Measurements from ENCODE around the gene CIB4.

The CIB4 gene

GRCh38 chr2:26639685-26640243 lies 1.4 kb downstream of the CIB4 start:
- no peak for DNase-seq

GRCh38 chr2:26637811-26638310 lies 3.3 kb downstream of the CIB4 start:
- DNase-seq = no peak

GRCh38 chr2:26636935-26637334 lies 4.2 kb downstream of the CIB4 start:
- DNase-seq = no peak

GRCh38 chr2:26635401-26635800 lies 5.8 kb downstream of the CIB4 start:
- no peak for DNase-seq

GRCh38 chr2:26634636-26635230 lies 6.4 kb downstream of the CIB4 start:
- DNase-seq = no peak

GRCh38 chr2:26633993-26634595 lies 7.1 kb downstream of the CIB4 start:
- no peak for DNase-seq

GRCh38 chr2:26633351-26633945 lies 7.7 kb downstream of the CIB4 start:
- no peak for DNase-seq

- DNase-seq = no peak
Observed at GRCh38 chr2:26632624-26633185, 8.5 kb downstream of the CIB4 start.

- no peak for DNase-seq
Observed at GRCh38 chr2:26631401-26632170, 9.6 kb downstream of the CIB4 start.

GRCh38 chr2:26630669-26631360 lies 10.4 kb downstream of the CIB4 start:
- no peak for DNase-seq

- DNase-seq = no peak
Observed at GRCh38 chr2:26630235-26630634, 10.9 kb downstream of the CIB4 start.

GRCh38 chr2:26629751-26630150 lies 11.4 kb downstream of the CIB4 start:
- no peak for DNase-seq

GRCh38 chr2:26629346-26629630 lies 11.9 kb downstream of the CIB4 start:
- no peak for DNase-seq

GRCh38 chr2:26628561-26629345 lies 12.4 kb downstream of the CIB4 start:
- no peak for DNase-seq

GRCh38 chr2:26627350-26628105 lies 13.6 kb downstream of the CIB4 start:
- no peak for DNase-seq

GRCh38 chr2:26626606-26627005 lies 14.6 kb downstream of the CIB4 start:
- no peak for DNase-seq

- DNase-seq = no peak
Observed at GRCh38 chr2:26623541-26624495, 17.3 kb downstream of the CIB4 start.

- no peak for DNase-seq
Observed at GRCh38 chr2:26621469-26622199, 19.5 kb downstream of the CIB4 start.

- DNase-seq = no peak
Observed at GRCh38 chr2:26620031-26620605, 21.0 kb downstream of the CIB4 start.
